ENCODE measurements around the gene RAB14.
A peak's percentile ranks its signal among the peaks of the same experiment; 100 is the strongest.
"Not testable (repeated sequence)": the region's sequence is repeated elsewhere in the genome, so short reads cannot be mapped to it uniquely, and the experiment has no call there.

The RAB14 gene

DNA sequence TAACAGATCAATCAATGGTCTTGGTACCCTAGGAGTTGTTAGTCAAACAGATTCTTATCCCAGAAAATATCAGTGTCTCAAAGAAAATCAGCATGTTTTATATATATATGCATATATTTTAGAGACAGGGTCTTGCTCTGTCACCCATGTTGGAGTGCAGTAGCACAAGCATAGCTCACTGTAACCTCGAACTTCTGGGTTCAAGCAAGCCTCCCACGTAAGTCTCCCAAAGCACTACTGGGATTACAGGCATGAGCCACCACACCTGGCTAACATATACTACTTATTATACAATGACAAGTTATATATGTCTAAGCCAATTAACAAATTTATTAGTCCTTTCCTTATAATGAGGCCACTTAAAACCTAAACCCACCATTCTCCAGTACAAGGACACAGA, 10.4 kb downstream of the RAB14 start:
- DNase-seq (ENCODE audit: low read depth, low spot score): no peak

DNA sequence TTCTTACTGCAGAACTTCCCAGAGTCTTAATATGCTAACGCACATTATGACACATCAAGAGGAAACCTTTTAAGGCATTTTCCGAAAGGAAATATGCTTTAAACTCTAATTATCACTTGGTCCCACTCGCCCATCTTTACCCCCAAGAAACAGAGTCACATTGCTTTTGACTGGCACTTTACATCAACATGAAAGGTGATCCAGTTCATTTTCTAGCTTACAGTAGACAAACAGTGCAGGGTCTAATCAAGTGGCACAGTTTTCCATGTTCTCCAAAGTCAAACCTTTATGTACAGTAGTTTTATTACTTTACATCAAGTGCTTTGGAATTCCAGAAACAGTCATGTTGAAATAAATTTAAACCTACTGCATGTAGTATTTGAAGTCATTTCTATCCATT, 12.0 kb downstream of the RAB14 start:
- no peak for DNase-seq (ENCODE audit: low read depth, low spot score)

DNA sequence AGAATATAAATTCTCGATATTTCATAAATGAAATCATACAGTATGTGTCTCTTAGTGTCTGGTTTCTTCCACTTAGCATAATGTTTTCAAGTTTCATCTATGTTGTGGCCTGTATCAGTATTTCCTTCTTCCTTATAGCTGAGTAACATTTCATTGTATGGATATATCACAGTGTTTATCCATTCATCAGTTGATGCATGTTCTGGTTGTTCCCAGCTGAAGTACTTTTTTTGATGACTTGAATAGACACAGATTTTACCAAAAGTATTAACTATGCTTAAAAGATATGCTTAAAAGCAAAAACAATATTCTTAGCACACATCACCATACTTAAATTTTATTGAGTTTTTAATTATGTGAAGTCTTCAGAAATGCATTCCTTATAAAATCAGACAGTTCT, 12.7 kb downstream of the RAB14 start:
- DNase-seq (ENCODE audit: low read depth, low spot score): no peak

DNA sequence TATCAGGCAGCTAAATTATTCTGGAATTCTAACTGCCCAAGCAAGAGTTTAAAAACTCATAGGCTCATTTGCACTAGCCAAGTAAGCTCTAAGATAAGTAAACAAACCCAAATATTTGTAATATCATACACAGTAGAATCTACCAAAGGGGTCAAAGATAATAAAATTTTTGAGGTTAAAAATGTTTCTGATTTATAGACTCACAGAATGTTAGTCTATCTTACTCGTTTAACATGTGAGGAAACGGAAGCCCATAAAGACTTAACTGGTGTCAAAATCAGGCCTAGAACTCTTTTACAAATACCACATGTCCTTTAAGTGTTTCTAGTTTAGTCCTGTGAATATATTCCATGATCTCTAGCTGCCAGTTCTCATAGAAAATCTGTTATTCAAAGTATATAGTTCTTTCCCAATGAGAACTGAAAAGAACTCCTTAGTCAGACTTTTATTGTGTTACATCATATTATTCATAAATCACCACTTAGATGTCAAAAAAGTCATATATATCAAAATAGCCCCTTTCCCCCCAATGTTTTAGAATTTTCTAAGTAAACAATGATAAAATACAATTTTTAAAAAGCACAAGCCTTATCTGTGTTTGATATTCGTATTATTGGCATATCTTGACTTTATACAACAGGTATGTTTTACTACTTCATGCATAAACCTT, 13.9 kb downstream of the RAB14 start:
- no peak for DNase-seq (ENCODE audit: low read depth, low spot score)

DNA sequence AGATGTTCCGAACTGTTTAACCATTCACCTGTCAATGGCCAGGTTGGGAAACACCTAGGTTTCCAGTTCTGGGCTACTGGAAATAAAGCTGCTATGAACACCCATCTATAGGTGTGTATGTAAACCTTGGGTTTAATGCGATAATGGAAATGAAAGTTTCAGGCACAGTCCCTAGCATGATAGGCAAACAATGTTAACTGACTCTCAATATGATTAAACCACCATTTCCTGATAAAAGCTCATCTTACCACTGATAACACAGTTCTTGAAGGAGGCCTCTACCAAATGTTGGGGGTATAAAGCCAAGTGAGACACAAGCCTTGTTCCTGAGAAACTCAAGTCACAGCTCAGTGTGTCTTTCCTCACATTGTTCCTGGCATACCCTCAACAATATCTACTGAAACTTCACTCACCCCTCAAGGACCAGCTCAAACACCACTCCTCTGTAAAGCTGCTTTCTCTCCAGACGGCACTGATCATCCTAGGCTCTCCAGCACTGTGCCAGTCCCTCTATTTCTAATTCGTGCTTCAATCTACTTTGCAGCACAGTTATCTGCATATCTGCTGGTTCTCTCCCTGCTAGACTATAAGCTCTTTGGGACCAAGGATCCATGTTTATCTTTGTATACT, 15.8 kb downstream of the RAB14 start:
- no peak for DNase-seq (ENCODE audit: low read depth, low spot score)

DNA sequence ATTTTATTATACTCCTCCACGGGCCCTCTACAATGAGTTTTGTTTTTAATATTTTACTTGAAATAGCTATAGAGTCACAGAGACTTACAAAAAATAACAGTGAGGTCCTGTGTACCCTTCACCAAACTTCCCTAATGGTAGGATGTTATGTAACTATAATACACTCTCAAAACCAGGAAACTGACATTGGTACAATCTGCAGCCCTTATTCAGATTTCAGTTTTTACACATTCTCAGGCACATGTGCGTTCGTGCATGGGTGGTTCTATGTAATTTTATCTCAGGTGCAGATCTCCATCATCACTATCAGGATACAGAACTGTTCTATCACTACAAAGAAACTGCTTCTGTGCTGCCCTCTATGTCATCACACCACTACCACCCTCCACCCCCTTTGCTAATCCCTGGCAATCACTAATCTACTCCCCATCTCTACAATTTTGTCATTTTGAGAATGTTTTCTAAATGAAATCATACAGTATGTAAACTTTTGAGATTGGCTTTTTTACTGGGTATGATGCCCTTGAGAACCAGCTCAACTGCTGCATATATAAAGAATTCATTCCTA, 16.4 kb downstream of the RAB14 start:
- DNase-seq (ENCODE audit: low read depth, low spot score): no peak

DNA sequence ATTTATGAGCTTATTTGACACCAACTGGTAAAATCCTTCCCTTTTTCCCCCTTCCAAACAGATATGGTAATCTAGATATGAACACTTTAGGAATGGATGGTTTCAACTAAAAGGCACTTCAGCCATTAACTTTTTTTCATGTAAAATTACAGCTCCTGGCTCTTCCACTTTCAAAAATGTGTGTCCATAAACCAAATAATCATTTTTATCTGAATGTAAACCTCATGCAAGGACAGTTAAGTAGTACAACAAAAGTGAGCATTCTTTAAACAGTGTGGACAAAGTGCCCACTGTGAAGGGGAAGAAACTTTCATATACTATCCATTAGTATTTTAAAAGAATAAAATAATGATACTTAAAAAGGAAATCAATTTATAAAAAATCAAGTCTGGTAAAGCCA, 17.2 kb downstream of the RAB14 start:
- DNase-seq (ENCODE audit: low read depth, low spot score): no peak

DNA sequence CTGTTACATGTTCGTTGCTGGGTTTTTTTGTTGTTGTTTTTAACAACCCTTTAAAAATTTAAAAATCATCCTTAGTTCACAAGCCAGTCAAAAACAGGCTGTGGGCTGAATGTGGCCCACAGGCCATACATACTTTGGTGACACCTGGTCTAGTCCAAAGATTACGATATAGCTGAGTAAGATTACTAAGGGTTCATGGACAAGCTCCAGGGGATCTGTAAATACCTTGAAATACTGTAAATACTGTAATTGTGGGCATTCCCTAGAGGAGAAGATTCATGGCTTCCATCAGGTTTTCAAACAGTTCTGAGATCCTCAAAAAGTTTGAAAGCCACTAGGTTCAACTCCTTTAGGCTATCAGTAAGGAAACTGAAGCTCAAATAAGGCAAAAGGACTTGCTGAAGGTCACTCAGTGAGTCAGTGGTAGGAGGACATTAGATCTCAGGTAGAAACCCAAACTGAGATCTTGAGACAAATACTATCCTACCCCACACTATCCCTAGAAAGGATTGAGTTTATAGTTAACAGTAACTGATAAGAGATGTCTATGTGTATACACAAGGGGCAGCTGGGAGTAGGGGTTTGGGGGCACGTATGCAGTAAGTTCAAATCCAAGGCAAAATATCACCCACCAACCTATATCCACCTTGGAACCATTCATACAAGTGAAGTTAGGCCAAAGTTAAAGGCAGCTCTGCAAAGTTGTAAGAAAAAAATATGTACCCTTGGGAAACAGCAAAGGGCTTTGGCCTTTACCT, 17.8 kb downstream of the RAB14 start:
- no peak for DNase-seq (ENCODE audit: low read depth, low spot score)

DNA sequence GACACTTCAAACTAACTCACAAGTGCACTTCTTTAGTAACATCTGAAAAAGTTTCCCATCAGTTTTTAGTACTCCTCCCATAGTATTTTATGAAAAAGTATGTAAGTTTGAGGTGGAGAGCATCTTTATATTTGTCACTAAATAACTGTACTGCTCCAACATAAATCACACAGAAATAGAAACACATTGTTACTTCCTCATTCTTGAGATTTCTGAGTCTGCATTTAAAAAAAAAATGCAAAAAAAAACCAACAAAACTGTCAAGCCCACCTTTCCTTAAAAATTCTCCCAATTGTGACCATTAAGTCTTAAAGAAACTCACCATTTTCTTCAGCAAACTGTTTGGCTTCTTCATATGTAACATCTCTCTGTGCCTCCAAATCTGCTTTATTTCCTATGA, 18.7 kb downstream of the RAB14 start:
- no peak for DNase-seq (ENCODE audit: low read depth, low spot score)

DNA sequence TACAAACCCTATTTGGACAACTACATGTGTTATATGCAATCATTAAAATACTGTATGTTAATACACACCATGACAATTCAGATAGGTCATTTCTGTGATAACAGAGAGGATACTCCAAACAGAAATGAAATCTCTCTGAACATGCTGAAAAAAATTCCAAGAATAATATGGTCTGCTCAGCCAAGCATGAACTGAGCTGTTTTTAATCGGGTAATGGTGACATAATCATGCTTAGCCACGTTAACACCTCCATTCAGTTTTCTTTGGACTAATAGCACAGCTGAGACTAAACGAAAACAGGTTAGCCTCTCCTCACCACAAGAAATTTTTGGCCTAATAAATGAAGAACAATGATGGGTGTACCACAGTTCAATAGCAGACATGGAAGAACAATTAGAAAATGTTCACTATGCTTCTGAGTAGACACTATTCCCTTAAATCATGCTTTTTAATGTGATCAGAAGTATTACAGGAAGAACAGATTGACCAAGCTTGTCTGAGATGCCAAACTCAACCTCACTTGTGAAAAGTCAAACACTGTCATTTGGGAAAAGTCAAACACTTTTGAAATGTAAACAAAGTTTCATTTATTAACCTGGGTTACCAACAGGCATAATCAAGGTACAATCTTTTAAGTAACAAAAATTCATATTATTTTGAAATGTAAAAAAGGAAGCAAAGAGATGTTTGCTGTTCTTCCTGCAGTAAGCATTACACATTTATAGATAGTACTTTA, 19.4 kb downstream of the RAB14 start:
- peak; percentile 42 for DNase-seq (ENCODE audit: low read depth, low spot score)

DNA sequence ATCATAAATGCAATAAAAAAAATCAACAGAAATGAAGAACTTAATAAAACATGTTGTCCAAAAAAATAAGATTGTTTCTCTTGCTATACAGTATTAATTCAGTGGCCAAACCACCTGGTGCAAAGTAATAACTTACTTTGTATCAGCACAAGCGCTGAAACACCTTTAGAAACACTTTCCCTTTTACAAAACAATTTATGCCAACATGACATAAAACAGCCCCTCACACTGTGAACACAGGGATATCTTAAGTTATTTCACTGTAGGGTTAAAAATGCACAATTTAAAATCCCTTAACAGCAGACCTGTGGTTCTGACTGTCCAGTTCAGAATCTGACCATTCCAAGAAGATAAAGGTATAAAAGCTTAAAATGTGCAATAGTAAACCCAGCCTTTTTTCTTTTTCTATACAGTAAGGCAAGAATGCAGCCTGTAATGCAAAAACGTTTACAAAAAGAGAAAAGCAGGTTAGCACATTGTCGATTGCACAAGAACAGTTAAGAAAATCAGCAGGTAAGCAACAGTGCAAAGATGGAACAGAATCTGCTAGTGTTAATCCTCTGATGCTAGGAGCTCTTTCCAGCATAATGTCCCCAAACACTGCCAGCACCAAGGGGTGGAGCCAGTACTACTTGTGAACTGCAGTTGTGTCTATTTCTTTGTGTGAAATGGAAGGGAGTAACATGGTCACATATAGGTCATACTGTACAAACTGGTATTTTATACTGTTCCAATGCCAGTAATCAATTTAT, 21.6 kb downstream of the RAB14 start:
- DNase-seq (ENCODE audit: low read depth, low spot score): no peak

DNA sequence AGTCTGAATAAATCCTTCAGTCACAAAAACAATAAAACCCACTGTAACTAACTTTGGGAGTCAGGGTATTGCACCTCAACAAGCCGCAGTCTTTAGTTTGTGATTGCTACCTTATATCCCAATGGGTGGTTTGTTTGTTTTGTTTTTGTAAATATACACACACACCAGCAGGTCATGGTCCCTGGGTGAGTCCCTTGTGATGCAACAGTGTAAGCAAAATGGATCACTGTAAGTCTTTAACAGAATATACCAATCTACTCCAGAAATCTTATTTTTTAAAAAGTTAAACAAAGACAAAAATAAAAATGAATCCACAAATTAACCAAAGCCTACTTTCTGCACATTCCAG, 22.3 kb downstream of the RAB14 start:
- DNase-seq (ENCODE audit: low read depth, low spot score): not testable (repeated sequence)

DNA sequence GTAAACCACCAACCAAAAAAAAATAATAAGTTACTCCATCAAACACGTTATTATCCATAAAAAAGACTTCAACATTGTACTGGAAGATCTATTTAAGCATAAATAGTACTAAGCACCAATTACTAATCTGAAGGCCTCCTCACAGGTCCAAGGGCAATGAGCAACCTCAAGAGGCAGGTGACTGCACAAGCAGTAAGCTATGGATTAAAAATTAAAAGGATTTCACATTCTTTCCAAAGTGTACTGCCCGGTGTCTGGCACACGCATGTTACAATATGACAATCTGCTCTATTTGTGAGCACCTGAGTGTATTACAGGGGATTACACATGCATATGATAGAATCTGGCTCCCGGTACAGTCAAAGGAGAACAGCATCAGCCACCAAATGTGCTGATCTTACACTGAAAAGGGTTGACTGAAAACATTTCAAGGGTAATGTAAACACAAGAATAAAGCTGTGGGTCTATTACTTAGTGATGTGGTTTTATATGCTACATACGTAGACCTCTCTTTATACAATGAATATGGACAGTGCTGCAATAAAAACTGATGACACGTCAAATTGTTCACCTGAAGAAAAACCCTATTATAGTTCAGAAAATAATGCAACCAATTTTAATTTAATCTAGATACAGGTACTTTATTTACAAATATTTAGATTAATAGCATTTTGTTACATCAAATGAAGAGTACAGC, 22.8 kb downstream of the RAB14 start:
- DNase-seq (ENCODE audit: low read depth, low spot score): no peak

DNA sequence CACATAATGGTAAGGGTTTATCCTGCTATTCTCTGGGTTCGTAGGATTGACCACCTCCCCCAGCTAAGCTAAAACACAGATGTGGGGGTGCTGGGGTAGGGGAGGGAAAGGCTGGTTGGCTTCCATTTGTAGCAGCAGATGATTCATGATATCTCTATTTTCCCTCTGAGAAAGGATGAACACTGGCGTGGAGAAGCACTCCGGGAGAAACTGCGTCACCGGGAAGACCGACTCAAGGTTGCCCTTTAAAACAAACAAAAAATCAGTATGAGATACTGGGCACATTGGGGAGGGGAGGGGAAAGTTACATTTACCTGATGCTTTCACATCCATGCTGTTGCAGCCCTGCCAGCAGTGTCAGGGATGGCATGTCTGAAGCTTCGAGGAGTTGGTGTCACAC, 28.2 kb downstream of the RAB14 start:
- no peak for DNase-seq (ENCODE audit: low read depth, low spot score)

DNA sequence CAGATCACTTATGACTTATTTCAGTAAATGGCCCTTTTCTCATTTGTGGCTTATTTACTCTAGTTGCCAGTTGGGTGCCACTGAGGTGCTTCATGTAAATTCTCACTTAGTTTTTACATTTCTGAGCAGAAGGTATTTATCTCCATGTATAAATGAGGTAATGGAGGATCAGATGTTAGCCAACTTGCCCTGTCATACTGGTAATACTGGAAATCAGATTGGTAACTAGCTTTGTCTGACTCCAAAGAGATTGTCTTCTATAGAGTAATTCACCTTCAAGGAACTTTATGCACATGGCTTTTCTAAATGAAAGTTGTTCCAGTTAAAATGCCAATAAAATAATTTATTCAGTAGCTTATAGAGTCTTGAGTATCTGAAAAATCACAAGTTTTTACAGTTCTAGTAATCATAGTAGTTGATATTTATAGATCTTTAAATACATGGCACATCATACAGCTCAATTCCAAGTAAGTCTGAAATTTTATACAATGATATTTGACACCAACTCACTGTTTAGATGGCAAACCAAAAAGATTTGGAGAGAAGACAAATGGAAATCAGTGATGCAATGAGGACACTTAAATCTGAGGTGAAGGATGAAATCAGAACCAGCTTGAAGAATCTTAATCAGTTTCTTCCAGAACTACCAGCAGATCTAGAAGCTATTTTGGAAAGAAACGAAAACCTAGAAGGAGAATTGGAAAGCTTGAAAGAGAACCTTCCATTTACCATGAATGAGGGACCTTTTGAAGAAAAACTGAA, 28.8 kb downstream of the RAB14 start:
- no peak for DNase-seq (ENCODE audit: low read depth, low spot score)

DNA sequence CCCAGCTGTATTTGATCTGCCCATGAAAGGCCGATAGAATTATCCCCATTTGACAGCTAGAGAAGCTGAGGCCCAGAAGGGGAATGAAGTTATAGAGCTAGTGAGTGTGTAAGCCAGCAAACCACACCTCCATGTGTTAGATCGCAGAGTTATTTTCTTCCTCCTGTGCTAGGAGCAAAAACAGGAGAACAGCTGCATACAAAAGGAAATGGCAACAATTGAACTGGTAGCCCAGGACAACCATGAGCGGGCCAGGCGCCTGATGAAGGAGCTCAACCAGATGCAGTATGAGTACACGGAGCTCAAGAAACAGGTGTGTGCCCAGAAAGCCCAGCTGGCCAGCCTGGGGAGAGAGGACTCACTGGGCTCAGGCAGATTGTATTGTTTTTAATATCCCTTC, 30.4 kb downstream of the RAB14 start:
- DNase-seq (ENCODE audit: low read depth, low spot score): no peak

DNA sequence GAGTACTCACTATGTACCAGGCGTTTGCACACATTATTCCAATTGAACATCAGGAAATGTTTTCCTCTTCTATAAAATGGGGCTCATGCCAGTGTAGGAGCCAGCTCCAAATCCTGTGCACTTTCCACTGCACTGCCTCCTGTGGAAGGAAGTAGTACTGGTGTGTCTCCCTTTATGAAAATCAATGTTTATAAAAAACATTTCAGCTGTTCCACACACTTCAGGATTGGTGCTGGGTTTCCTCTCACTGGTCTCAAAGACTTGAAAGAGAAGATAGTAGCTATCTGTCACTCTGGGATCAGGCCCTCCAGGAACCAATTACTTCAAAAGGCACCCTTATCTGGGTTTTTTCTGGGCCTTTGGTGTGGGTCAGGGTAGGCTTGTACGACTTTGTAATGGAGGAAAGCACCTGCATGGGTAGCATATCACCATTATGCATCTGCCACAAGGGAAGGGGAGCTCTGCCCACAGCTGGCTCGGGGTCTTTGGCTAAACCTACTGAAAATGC, 32.5 kb downstream of the RAB14 start:
- no peak for DNase-seq (ENCODE audit: low read depth, low spot score)

DNA sequence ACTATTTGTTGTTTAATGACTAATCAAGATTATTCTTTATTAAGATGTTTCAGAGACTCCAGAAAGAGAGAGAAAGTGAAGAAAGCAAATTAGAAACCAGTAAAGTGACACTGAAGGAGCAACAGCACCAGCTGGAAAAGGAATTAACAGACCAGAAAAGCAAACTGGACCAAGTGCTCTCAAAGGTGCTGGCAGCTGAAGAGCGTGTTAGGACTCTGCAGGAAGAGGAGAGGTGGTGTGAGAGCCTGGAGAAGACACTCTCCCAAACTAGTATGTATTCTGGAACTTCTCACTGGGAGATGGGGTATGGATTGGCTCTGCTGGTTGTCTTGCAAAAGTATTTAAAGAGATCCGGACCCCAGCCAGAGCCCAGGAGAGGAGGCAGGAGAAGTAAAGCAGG, 33.6 kb downstream of the RAB14 start:
- no peak for DNase-seq (ENCODE audit: low read depth, low spot score)

DNA sequence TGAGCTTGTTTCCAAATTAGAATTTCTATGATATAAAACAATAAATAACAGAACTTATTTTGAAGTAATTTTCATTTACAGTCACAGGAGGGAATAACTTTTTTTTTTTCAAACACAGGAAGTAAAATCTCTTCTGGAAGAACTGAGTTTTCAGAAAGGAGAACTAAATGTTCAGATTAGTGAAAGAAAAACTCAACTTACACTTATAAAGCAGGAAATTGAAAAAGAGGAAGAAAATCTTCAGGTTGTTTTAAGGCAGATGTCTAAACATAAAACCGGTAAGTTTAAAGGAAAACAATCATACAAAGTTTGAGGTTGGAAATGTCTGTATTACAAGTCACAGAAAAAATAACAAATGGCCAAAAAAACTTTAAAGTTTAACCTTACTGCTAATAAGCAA, 41.6 kb downstream of the RAB14 start:
- no peak for DNase-seq (ENCODE audit: low read depth, low spot score)

DNA sequence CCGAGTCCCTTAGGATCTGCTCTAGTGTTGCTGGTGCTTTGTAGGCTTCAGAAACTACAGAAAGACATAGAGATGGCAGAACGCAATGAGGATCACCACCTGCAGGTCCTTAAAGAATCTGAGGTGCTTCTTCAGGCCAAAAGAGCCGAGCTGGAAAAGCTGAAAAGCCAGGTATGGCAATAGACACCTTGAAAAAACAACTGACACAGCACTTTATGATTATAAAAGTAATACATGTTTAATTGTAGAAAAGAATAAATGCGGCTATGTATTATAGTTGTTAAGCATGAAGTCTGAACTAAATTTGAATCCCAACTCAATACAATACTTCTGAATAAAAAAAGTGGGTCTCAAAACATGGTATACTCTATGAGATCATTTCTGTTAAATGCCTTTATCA, 43.7 kb downstream of the RAB14 start:
- DNase-seq (ENCODE audit: low read depth, low spot score): no peak
